Raji (cell line): ENCODE data around the gene CDH4.

Experiments
- POLR2A ChIP-seq: IDR thresholded peaks from 2 replicates; pipeline ENCODE4 v1.6.1; 2011; ENCODE audit warnings: low read depth, low read length, control low read depth; ENCODE audit not compliant: insufficient read depth

Gene CDH4

DNA sequence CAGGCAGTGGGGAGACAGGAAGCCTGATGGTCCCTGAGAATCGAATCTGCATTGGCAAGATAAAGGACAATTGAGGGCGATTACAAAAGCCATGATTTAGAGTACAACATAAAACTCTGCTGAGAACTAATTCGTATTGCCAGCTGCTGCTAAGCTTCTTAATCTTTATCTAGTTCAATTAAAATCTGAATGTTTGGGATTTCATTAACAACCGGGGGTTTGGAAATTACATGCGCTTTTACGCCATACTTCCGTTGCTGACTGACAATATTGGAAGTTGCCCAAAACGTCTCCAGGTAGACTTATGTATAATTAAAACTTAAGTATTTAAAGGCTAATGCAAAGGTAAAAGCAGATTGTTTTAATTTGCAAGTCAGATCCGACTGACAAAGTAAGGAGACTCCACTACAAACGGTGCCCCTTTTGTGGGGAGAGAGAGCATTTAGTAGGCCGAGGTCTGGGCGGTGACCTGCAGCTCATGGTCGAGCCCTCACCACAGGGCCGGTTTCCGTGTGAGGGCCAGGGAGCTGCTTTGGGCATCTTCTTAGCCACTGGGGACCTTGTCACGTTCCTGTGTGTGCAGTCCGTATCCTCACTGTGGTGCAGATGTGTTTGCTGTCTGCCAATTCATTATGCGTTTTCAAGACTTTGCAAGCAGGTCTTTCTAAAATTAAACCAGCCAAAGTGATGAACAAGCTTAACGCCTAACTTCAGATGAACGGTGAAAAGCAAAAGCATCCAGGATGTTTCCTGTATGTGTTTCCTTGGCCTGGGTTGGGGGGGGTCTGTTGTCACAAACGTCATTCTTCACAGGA lies 49.9 kb downstream of the CDH4 start:
- no peak for TF ChIP-seq POLR2A

DNA sequence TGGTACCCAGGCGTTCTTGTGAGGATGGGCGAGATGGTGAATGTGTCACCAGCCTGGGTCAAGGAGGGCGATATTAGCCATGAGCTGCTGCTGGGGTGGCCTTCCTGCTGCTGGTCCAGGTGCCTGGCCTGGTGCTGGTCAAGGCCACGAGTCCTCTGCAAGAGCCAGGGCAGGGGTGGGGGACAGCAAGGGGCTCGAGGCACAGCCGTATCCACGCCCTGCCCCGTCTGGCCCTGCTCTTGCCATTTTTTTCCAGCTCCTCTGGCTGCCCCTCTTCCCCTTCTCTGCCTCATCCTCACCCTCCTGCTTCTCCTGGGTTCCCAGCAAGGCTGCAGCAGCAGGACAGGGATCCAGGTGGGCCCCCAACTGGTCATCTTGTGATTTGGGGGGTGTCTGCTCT lies 51.2 kb downstream of the CDH4 start:
- TF ChIP-seq POLR2A = no peak

DNA sequence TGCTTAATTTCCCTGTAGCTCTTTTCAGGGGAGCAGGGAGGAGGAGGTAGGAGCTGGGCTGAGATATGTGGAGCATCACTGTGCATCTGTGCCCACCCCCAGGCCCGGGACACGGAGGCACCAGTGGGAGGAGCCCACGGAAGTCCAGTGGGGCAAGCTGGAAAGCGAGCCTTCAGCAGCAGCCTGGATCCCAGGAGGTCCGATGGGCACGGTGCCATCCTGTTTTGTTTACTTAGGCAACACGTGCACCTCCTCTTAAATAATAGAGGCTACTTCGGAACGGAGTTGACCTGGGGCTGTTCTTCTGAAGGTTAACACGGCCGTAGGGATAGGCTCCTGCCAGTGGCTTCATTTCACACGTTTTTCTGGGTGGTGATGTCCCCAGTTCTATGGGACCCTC lies 51.6 kb downstream of the CDH4 start:
- TF ChIP-seq POLR2A = no peak

DNA sequence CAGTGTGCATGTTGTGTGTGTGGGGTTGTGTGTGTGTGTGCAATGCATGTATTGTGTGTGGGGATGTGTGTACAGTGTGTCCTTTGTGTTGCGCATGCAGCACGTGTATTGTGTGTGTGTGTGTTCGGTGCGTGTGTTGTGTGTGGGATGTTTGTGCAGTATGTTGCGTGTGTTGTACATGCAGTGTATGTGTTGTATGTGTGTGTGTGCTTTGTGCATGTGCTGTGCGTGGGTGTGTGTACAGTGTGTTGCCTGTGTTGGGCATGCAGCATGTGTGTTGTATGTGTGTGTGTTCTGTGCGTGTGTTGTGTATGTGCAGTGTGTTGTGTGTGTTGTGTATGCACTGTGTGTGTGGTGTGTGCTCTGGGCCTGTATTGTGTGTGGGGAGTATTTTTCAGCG lies 52.7 kb downstream of the CDH4 start:
- no peak for TF ChIP-seq POLR2A

DNA sequence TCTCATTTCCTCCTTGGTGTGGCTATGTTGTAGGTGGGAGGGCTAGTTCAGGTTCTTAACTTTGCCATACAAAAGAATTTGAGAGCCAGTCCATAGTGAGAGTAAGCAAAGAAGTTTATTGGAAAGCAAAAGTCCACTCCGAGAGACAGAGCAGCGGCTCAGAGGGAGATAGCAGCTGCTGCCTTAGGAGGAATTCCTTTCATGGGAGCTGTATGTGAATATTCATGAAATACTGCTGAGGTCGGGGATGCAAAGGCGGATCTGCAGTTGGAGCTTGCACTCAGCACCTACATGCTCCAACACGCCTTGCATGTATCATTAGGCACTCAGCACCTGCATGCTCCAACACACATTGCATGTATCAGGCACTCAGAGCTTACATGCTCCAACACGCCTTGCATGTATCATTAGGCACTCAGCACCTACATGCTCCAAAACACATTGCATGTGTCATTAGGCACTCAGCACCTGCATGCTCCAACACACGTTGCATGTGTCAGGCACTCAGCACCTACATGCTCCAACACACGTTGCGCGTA lies 54.9 kb downstream of the CDH4 start:
- no peak for TF ChIP-seq POLR2A

DNA sequence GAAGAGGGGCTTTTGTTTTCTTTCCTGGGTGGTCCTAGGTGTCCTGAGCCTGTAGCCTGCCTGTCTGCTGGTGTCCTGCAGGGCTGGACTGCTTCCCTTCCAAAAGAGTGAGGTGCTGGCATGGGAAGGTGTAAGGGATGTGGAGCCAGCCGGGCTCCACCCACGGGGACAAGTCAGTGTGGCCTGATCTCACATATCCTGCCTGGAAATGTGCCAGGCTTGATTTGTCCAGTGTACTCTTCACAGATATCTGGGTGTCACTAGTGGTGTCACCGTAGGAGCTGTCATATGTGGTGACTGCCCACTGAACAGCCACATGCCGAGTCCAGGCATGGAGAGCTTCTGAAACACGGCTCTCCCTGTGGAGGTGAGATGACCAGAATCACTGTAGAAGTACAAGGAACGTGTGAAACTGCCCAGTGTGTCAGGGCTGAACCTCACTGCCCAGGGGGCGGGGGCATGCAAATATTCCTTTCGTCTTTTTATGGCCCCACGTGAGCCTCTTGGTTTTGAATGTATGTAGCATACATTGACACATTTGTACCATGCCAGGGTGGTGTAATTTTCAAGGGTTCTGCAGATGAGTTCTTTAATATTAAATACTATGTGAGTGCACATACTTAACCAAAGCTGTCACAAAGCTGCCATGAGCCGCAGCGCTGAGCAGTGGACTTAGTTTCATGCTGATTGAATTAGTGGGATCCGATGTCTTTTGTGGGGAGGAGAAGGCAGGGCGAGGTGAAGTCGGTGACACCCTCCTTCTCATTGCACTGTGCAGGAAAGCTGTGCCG lies 55.8 kb downstream of the CDH4 start:
- no peak for TF ChIP-seq POLR2A

DNA sequence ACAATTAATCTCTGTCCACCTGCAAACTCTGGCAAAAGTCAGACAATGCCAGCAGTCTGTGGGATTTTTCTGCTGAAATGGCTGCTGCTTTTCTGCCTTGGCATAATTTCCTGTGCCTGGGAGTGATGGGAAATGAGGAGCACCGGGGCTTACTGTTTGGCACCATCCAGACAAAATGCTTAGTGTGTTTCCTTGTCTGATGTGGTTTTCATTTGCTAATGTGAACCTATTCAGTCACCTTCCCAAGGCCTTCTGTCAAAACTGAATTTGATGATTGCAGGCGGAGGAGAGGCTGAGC lies 56.4 kb downstream of the CDH4 start:
- no peak for TF ChIP-seq POLR2A

DNA sequence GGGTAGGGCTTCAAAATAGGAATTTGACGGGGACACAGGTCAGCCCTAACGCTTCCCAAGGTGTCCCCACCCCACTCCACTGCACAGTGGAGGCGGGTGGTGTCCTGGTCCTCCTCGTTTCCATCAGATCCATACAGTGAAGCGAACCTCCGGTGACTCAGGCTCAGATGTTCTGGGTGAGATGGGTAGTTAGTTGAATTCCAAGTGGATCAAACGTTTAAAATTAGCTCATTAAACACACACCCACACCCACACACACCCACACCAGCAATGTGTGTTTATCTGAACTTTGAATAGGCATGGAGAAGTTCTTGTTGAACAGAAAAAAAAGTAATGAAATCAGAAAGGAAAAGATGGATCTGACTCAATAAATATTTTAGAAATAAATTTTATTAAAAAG lies 58.9 kb downstream of the CDH4 start:
- TF ChIP-seq POLR2A = no peak

DNA sequence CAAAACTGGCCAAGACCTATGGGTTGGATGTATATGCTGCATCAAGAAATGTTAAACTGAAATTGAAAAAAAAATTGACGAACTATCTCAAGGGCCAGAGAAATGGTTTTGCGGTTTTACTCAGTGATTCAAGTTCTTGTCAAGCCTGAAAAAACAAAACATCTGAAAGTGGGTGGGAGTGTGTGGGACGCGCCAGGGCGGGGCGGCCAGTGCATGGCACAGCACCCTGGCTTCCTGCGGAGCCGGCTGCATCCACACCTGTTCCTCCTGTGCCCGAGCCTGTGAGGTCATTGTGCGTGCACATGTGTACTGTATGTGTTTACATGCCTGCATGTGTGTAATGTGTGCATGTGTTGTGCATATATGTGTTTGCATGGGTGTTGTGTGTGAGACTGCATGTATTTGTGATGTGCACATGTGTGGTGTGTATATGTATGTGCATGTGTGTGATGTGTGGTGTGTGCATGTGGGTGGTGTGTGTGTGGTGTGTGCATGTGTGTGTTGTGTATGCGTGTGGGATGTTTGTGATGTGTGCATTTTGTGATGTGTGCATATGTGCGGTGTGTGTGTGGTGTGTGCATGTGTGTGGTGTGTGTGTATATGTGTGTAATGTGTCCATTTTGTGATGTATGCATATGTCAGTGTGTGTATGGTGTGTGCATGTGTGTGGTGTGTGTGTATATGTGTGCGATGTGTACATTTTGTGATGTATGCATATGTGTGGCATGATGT lies 59.8 kb downstream of the CDH4 start:
- no peak for TF ChIP-seq POLR2A

DNA sequence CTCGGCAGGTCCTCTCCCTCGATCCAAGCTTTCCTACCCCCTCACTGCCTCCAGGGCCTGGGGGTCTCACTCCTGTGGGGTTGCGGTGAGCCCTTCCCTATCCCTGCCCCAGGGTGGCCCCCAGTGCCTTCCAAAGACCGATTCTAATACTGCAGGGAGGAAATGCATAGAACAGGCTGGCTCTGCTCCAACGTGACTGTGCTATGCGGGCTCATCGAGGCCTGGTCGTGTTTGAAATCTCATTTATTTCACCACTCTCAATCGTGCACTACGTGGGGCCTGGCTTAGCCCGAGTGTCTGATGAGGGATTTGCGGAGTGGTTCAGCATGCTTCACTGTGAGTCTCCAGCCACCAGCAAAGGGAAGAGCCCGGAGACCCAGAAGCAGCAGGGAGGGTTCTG lies 60.9 kb downstream of the CDH4 start:
- no peak for TF ChIP-seq POLR2A

DNA sequence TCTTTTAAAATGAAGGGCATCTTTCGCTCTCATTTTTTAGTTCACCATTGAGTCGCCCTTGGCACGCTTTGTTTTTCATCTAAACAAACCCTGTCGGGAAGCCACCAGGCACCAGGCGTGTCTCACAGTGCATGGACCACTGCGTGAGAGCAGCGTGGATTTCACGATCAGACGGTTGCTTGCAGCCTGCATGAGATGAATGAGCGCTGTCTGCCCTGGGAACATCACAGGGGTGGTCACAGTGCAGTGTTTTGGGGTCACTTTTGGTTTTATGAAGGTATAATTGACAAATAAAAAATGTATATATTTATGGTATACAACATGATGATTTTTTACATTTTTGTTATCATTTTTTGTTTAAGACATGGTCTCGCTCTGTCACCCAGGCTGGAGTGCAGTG lies 61.3 kb downstream of the CDH4 start:
- TF ChIP-seq POLR2A = no peak

DNA sequence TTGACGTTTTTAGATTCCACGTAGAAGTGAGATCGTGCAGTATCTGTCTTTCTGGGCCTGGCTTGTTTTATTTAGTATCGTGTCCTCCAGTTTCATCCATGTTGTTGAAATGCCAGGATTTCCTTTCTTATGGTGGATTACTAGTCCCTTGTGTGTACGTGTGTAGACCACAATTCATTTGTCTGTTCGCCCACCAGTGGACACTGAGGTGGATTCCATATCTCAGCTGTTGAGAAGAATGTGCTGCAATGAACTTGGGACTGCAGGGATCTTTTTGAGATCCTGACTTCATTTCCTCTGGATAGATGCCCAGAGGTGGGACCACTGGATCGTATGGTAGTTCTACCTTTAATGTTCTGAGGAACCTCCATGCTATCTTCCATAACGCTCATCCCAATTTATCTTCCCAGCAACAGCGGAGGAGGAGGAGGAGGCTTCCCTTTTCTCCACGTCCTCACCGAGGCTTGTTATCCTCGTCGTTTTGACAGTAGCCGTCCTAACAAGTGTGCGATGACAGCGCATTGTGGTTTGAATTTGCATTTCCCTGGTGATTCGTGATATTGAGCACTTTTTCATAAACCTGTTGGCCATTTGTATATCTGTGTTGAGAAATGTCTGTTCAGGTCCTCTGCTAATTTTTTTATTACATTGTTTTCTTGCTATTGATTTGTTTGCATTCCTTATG lies 62.4 kb downstream of the CDH4 start:
- TF ChIP-seq POLR2A = no peak

DNA sequence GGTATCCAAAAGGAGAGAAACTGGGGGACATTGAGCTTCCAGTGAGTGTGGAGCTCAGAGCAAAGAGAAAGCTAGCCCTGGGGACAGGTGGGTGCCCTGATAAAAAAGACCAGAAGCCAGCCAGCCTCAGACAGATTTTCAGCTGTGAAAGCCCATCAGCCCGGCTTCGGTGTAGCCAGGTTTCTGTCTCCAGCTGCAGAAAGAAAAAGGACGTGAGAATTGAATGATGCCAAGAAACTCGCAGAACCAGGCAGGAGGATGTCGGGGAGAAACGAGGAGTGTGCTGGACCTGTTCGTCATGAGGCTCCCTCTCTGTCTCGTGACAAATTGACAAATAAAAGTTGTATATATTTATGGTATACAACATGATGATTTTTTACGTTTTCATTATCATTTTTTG lies 63.3 kb downstream of the CDH4 start:
- TF ChIP-seq POLR2A = no peak

DNA sequence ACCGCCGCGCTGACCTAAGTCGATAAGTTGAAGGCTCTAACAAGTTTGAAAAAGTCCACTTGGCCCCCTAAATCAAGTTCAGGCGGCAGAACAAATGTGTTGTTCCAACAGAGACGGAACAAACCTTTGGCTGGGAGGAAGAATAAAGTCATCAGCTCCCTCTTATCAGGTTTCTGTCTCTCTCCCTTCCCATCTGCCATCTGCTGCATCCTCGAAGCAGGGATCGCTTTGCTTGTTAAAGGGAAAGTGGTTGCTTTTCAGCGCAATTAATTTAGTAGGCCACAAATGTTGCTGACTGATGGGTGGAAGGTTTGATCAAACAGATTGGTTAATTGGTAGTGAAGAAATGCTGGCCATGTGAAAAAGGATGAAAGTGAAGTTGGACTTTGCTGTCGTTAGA lies 64.3 kb downstream of the CDH4 start:
- no peak for TF ChIP-seq POLR2A

DNA sequence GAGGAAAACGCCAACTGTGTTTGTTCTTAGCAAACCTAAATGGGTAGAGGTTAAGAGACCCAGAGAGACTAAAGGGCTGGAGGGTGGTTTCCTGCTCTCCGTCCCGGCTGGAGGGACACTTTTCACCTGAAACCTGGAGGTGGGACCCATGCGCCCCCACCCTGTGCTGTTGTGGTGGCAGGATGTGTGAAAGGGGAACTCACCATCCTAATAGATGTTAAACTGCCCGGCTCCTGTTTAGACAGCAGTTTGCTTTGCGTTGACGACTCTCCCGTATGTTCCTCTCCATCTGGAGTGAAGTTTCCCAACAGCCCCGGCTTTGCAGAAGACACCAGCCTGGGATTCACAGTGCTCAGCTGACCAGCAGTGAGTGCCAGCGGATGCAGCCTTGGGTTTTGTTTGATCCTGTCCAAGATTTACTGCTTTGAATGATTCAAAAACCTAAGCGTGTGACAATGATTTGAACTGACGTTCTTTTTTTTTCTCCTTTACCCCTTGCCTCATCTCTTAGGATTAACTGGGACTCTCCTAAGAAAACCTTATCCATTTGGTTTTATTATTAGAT lies 66.0 kb downstream of the CDH4 start:
- TF ChIP-seq POLR2A = no peak
